Spinal cord (tissue), 10 donors: ENCODE measurements around the gene MUC12. TPM values are rescaled to one million over a fixed set of nuclear protein-coding genes. Genes with fewer than 3 reads are reported as not detected.

Experiments
- DNase-seq, 6 donors: peaks; one replicate each; pipeline versions ENCODE4 v3.0.0 to v3.0.0-alpha.2; 2013 to 2015; ENCODE audit warnings: low spot score in 6 of 6, low read depth in 4 of 6
- H3K27ac ChIP-seq: one replicate; pipeline ENCODE4 v1.5.1; 2013; ENCODE audit warnings: low read depth, low read length, control low read depth
- H3K27me3 ChIP-seq: one replicate; pipeline ENCODE4 v1.6.1; 2013; ENCODE audit warnings: low read length; ENCODE audit not compliant: control insufficient read depth, insufficient read depth
- H3K36me3 ChIP-seq: one replicate; pipeline ENCODE4 v1.6.1; 2013; ENCODE audit warnings: low read length; ENCODE audit not compliant: control insufficient read depth, insufficient read depth
- H3K4me1 ChIP-seq: one replicate; pipeline ENCODE4 v1.6.1; 2013; ENCODE audit warnings: low read length; ENCODE audit not compliant: control insufficient read depth, insufficient read depth
- H3K4me3 ChIP-seq: one replicate; pipeline ENCODE4 v1.5.1; 2013; ENCODE audit warnings: low read depth, low read length, control low read depth
- H3K9me3 ChIP-seq: one replicate; pipeline ENCODE4 v1.6.1; 2013; ENCODE audit warnings: low read length; ENCODE audit not compliant: control insufficient read depth, insufficient read depth
- WGBS: methylation state at CpG from one replicate; pipeline ENCODE4 v1.1.5; 2013; ENCODE audit warnings: missing lambda C conversion rate; ENCODE audit not compliant: insufficient coverage; 5-methylcytosine and 5-hydroxymethylcytosine counted together
- polyA plus RNA-seq, 2 donors: library from polyadenylated mRNA; unstranded; fragments of 120-200 nt; gene quantifications; one replicate each; pipeline ENCODE4 v1.2.1, GENCODE V29; 2013; ENCODE audit not compliant: insufficient read length in 2 of 2
- total RNA-seq, 2 donors: library from RNA; depleted of rRNA in 1 of 2; stranded (reverse); fragments of 120-200 nt in 1 of 2; fragments of >200 nt in 1 of 2; gene quantifications; one replicate each; pipeline versions ENCODE4 v1.2.3 to v1.2.4, GENCODE V29; 2013 to 2014
- donor health status: healthy.

Gene MUC12
- total and polyA plus RNA-seq, 4 donors, result 0.59 to 2.2 (median 1.7) TPM

GRCh38 chr7:100966542-100967291 lies 2.6 kb upstream of the MUC12 start:
- Histone ChIP-seq H3K4me1 (peaks cover 20% of the 10 kb centered on the region), H3K27ac (no peak overlapping the region), H3K9me3 (no peaks in the 10 kb centered on the region), H3K27me3 (peaks cover 60% of the 10 kb centered on the region), H3K36me3 (peaks cover 2% of the 10 kb centered on the region), H3K4me3 (no peak overlapping the region)
- WGBS, result 8% methylated on average over 40 of the region's 40 CpGs
- peak in 2 of 6 donors; percentile 17 to 19 for DNase-seq

DNA sequence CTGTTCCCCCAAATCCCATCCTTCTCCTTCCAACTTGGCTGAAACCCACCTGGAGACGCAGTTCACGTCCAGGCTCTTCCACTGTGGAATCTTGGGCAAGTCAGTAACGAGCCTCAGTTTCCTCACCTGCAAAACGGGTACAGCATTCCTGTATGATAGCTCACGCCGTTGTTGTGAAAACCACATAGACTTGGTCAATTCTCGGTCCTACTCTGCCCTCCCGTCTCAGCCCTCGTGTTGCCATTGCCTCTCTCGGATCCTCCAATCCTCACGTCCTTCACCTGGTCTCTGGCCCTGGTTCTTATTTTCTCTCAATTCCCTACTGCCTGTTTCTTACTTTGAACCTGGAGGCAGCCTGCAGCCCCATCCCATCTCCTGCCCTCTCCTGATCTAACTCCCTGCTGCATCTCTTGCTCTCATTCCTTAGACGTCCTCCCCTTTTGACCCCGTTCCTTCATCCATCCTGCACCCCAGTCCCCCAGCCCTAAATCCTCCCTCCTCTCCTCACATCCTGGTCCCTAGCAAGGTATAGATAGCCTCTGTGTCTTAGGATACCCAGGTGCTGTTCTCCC lies 2.0 kb upstream of the MUC12 start:
- WGBS, result 55% methylated on average over 13 of the region's 13 CpGs
- peaks cover 60% of the 10 kb centered on the region for H3K27me3 ChIP-seq

GRCh38 chr7:100968031-100968430 lies 1.3 kb upstream of the MUC12 start:
- no peak overlapping the region for H3K27ac ChIP-seq
- DNase-seq, result peak in 1 of 6 donors; percentile 33
- H3K4me1 ChIP-seq, result peaks cover 20% of the 10 kb centered on the region
- H3K4me3 ChIP-seq, result no peak overlapping the region
- peaks cover 2% of the 10 kb centered on the region for H3K36me3 ChIP-seq
- peaks cover 60% of the 10 kb centered on the region for H3K27me3 ChIP-seq
- no peaks in the 10 kb centered on the region for H3K9me3 ChIP-seq
- 3% methylated on average over 2 of the region's 6 CpGs for WGBS

More for the DNA sequence above, 2.0 kb upstream of the MUC12 start:
- Histone ChIP-seq H3K27ac (no peak overlapping the region), H3K4me3 (no peak overlapping the region), H3K36me3 (peaks cover 2% of the 10 kb centered on the region), H3K9me3 (no peaks in the 10 kb centered on the region), H3K4me1 (peaks cover 20% of the 10 kb centered on the region)
- no peak for DNase-seq

DNA sequence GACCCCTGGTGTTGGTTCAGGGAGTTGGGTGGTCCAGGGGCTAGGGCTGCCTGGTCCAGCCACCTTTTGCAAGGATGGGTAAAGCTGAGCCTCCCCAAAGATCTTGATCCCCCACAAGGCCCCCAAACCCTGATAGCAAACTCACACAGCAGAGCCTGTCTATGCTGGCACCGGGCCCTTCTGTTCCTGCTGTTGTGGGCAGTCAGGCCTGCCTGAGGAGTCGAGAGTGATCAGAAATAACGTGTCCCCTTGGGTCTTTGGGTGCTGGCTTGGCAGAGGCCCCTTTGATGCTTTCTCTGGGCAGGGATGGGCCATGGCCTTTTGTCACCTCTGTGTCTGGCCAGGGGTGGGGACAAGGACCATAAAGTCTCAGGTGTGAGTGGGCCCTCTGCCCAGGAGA lies 715 bp upstream of the MUC12 start:
- 26% methylated on average over 3 of the region's 3 CpGs for WGBS
- Histone ChIP-seq H3K27me3 (peaks cover 57% of the 10 kb centered on the region), H3K36me3 (peaks cover 2% of the 10 kb centered on the region), H3K27ac (no peak overlapping the region), H3K4me1 (peaks cover 20% of the 10 kb centered on the region), H3K4me3 (no peak overlapping the region), H3K9me3 (no peaks in the 10 kb centered on the region)
- DNase-seq, result no peak

DNA sequence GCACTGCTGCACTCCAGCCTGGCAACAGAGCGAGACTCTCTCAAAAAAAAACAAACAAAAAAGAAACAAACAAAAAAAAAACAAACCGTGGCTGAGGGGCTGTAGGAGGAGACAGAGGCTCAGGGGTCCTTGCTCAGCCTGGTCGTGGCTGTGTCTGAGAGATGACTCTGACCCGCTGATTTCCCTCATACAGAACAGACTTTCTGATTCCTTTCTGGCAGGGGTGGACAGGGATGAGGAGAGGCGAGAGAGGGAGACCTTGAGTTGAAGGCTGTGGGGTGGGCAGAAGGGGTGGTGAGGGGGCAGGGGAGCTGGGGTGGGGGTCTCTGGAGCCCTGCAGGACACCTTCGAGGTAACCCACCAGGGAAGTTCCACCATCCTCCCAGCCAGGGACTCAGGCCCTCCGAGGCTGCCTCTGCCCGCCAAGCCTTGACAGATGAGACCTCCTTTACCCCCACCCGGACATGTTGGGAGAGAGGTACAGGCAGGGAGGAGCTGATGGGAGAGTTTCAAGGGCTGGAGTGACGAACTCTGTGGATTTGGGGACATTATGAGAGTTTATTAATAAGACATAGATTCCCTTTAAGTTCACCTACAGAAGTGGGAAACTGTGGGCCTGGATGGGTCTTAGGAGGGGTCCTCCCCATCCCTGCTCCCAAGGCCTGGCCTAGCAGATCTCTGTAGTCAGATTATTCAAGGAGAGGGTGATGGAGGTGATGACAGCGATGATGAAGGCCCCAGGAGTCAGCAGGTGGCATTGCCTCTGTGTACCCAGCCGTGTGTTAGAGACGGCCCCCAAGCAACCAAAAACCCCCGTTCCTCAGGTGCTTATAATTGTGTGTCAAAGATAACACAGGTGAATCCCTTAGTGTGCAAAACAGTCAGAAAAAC lies 2.0 kb downstream of the MUC12 start:
- 58% methylated on average over 9 of the region's 14 CpGs for WGBS
- Histone ChIP-seq H3K27ac (no peak overlapping the region), H3K27me3 (peaks cover 32% of the 10 kb centered on the region), H3K4me1 (peaks cover 6% of the 10 kb centered on the region), H3K9me3 (no peaks in the 10 kb centered on the region), H3K4me3 (no peak overlapping the region), H3K36me3 (no peaks in the 10 kb centered on the region)
- DNase-seq, result no peak

GRCh38 chr7:100972002-100972347 lies 2.6 kb downstream of the MUC12 start:
- 48% methylated on average over 5 of the region's 7 CpGs for WGBS
- H3K27ac ChIP-seq, result no peak overlapping the region
- no peaks in the 10 kb centered on the region for H3K36me3 ChIP-seq
- no peak for DNase-seq
- peaks cover under 1% of the 10 kb centered on the region for H3K4me1 ChIP-seq
- no peaks in the 10 kb centered on the region for H3K9me3 ChIP-seq
- peaks cover 26% of the 10 kb centered on the region for H3K27me3 ChIP-seq
- H3K4me3 ChIP-seq, result no peak overlapping the region

DNA sequence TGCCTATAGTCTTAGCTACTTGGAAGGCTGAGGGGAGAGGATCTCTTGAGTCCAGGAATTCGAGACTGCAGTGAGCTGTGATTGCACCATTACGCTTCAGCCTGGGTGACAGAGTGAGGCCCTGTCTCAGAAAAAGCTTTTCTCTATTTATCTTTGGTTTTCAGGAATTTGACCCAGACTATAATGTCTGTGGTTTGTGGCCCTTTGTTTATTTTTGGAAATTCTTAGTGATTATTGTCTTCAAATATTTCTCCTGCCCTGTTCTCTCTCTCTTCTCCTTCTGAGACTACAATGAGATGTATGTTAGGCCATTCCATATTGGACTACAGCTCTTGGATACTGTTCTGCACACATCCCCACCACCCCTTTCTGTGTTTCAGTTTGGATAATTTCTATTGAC lies 4.7 kb downstream of the MUC12 start:
- no peak overlapping the region for H3K4me3 ChIP-seq
- H3K27me3 ChIP-seq, result peaks cover 7% of the 10 kb centered on the region
- WGBS, result 57% methylated on average over 1 of the region's 2 CpGs
- no peaks in the 10 kb centered on the region for H3K9me3 ChIP-seq
- no peaks in the 10 kb centered on the region for H3K4me1 ChIP-seq
- no peaks in the 10 kb centered on the region for H3K36me3 ChIP-seq
- DNase-seq, result no peak
- H3K27ac ChIP-seq, result no peak overlapping the region

GRCh38 chr7:100975371-100975821 lies 6.0 kb downstream of the MUC12 start:
- no peaks in the 10 kb centered on the region for H3K9me3 ChIP-seq
- 54% methylated on average over 2 of the region's 3 CpGs for WGBS
- no peaks in the 10 kb centered on the region for H3K4me1 ChIP-seq
- no peaks in the 10 kb centered on the region for H3K27me3 ChIP-seq
- H3K27ac ChIP-seq, result no peak overlapping the region
- H3K36me3 ChIP-seq, result no peaks in the 10 kb centered on the region
- DNase-seq, result no peak
- no peak overlapping the region for H3K4me3 ChIP-seq

- WGBS, result 100% methylated on average over 2 of the region's 4 CpGs
- Histone ChIP-seq H3K9me3 (no peaks in the 10 kb centered on the region), H3K4me1 (no peaks in the 10 kb centered on the region), H3K27ac (no peak overlapping the region), H3K36me3 (no peaks in the 10 kb centered on the region), H3K4me3 (no peak overlapping the region), H3K27me3 (no peaks in the 10 kb centered on the region)
- no peak for DNase-seq
Measured at GRCh38 chr7:100978300-100978699, 8.9 kb downstream of the MUC12 start.
